ENCODE measurements around the gene NDUFAF8. TPM values are rescaled to one million over a fixed set of nuclear protein-coding genes. Genes with fewer than 3 reads are reported as not detected.
A peak's percentile ranks its signal among the peaks of the same experiment; 100 is the strongest.

Gene NDUFAF8, protein sequence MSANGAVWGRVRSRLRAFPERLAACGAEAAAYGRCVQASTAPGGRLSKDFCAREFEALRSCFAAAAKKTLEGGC
- total RNA-seq = 10 to 100 TPM; 28.6 to 36.4 (median 34.9) TPM
- total RNA-seq (2013) = 45.5 TPM

DNA sequence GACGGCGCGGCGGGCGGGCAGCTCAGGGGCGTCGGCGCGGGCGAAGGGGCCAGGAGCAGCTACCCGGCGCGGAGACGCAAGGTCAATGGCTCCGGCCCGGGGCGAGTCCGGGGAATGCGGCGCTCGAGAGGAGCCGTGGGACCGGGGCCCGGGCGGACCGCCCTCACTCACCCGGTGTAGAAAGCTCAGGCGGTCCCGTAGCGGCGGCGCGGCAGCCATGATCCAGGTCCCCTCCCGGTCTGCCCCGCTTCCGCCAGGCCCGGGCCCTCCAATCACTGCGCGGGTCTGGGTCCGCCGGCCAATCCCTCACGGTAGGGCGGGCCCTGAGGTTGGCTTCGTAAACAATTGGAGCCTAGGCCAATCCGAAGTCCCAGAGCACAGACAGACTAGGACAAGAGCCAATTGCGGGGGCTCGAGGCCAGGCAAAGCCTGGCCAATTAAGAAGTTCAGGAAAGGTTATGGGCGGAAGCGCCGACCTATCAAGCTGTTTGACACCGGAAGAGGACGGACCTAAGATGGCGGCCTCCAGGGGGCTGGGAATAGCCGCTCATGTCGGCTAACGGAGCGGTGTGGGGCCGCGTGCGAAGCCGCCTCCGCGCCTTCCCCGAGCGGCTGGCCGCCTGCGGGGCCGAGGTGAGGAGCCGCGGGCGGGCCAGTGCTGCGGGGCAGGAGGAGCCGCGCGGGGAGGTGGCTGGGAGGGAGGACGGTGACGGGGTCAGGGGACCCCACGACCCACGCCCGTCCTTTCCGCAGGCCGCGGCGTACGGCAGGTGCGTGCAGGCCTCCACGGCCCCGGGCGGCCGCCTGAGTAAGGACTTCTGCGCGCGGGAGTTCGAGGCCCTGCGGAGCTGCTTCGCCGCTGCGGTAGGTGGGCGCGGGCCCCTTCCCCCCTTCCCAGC is at the start of gene NDUFAF8, which contains the start of gene TEPSIN:
Gene NDUFAF8, plus strand, starts transcription at position 504 of the 899 bp plus-strand sequence. Its CDS starts 46 bp downstream, at position 550.
Gene TEPSIN, minus strand, starts transcription at position 241 of the 899 bp plus-strand sequence. Its CDS starts 22 bp downstream, at position 219.
- intact Hi-C loops (cut with micrococcal nuclease) = loop anchor here (1.0 kb wide), 1 partner anchor 16 kb away; no protein-coding TSS in a partner anchor
- Histone ChIP-seq H3K27ac (ENCODE audit: low read length) (peak within 1 kb of the TSS; percentile 11), H3K4me1 (ENCODE audit: control insufficient read depth, insufficient read depth, low read length) (peaks cover 50% of the 10 kb centered on the region), H3K27me3 (ENCODE audit: control insufficient read depth, insufficient read depth, low read length) (no peaks in the 10 kb centered on the region), H3K4me3 (ENCODE audit: low read length) (peak within 1 kb of the TSS; percentile 65), H3K36me3 (ENCODE audit: control insufficient read depth, insufficient read depth, low read length) (no peaks in the 10 kb centered on the region), H3K9me3 (ENCODE audit: control insufficient read depth, insufficient read depth, low read length) (no peaks in the 10 kb centered on the region)
- Mint-ChIP-seq H3K4me1 (peaks cover 28 to 49% of the 10 kb centered on the region in 2 donors), H3K27me3 (ENCODE audit: low read depth in 2 of 2) (no peaks in the 10 kb centered on the region), H3K4me3 (peak within 1 kb of the TSS; percentile 94), H3K36me3 (no peaks in the 10 kb centered on the region), H3K9me3 (no peaks in the 10 kb centered on the region), H3K27ac (peak within 1 kb of the TSS; percentile 76 to 90)
- DNase-seq (peak; percentile 96 to 98), ATAC-seq (peak; percentile 93 to 98 (median 93))
- TF ChIP-seq, protein P1, sequence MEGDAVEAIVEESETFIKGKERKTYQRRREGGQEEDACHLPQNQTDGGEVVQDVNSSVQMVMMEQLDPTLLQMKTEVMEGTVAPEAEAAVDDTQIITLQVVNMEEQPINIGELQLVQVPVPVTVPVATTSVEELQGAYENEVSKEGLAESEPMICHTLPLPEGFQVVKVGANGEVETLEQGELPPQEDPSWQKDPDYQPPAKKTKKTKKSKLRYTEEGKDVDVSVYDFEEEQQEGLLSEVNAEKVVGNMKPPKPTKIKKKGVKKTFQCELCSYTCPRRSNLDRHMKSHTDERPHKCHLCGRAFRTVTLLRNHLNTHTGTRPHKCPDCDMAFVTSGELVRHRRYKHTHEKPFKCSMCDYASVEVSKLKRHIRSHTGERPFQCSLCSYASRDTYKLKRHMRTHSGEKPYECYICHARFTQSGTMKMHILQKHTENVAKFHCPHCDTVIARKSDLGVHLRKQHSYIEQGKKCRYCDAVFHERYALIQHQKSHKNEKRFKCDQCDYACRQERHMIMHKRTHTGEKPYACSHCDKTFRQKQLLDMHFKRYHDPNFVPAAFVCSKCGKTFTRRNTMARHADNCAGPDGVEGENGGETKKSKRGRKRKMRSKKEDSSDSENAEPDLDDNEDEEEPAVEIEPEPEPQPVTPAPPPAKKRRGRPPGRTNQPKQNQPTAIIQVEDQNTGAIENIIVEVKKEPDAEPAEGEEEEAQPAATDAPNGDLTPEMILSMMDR (IDR thresholded peaks at IDR 0.05) = no peak
- under 1% methylated on average over 100 of the region's 100 CpGs for WGBS (ENCODE audit: insufficient coverage)

DNA sequence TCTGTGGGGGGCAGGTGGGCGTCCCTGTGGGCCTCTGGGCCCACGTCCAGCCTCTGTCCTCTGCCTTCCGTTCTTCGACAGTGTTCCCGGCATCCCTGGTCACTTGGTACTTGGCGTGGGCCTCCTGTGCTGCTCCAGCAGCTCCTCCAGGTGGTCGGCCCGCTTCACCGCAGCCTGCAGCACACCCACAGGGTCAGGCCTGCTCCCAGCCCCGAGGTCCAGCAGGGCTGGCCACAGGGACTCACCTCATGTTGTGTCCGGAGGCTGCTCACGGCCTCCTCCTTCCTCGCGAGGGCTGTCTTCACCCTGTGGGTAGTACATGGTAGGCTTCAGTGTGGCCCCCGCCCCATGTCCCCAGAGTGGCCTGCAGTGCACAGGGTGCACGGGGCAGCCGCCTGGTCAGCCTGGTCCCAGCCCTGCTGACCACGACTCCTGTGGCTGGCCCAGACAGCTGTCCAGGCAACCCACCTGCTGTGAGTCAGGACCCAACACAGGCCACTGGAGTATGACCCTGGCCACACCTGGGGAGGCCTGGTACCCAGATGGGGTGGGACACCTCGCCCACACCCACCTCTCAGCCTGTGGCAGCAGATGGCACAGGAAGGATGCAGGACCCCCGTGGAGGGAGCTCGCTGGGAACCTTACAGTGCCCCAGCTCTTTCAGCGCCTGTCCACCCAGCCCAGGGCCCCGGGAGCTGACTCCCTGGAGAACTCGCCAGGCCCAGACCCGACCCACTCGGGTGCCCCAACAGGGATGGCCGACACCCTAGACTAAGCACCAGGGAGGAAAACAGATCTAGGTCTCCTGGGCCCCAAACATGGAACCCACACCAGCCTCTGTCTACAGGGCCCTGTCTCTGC is 49.2 kb upstream of the NDUFAF8 start:
- H3K36me3 ChIP-seq (ENCODE audit: control insufficient read depth, insufficient read depth, low read length) = no peaks in the 10 kb centered on the region
- intact Hi-C loops (cut with micrococcal nuclease) = no loop called here
- no peaks in the 10 kb centered on the region for H3K9me3 ChIP-seq (ENCODE audit: control insufficient read depth, insufficient read depth, low read length)
- H3K4me1 Mint-ChIP-seq = no peaks in the 10 kb centered on the region
- H3K27ac Mint-ChIP-seq = no peak overlapping the region
- peaks cover 0 to 2% of the 10 kb centered on the region in 2 donors for H3K27me3 Mint-ChIP-seq (ENCODE audit: low read depth in 2 of 2)
- 92% methylated on average over 27 of the region's 27 CpGs for WGBS (ENCODE audit: insufficient coverage)
- DNase-seq (no peak), ATAC-seq (no peak)
- no peak overlapping the region for H3K4me3 Mint-ChIP-seq
- H3K36me3 Mint-ChIP-seq = no peaks in the 10 kb centered on the region
- TF ChIP-seq, protein P1 (IDR thresholded peaks at IDR 0.05) = no peak
- H3K4me3 ChIP-seq (ENCODE audit: low read length) = no peak overlapping the region
- no peaks in the 10 kb centered on the region for H3K4me1 ChIP-seq (ENCODE audit: control insufficient read depth, insufficient read depth, low read length)
- H3K9me3 Mint-ChIP-seq = no peaks in the 10 kb centered on the region
- H3K27ac ChIP-seq (ENCODE audit: low read length) = no peak overlapping the region
- H3K27me3 ChIP-seq (ENCODE audit: control insufficient read depth, insufficient read depth, low read length) = no peaks in the 10 kb centered on the region

GRCh38 chr17:81190591-81190990 is 48.5 kb upstream of the NDUFAF8 start:
- Histone ChIP-seq H3K9me3 (ENCODE audit: control insufficient read depth, insufficient read depth, low read length) (no peaks in the 10 kb centered on the region), H3K36me3 (ENCODE audit: control insufficient read depth, insufficient read depth, low read length) (no peaks in the 10 kb centered on the region), H3K27ac (ENCODE audit: low read length) (no peak overlapping the region), H3K4me1 (ENCODE audit: control insufficient read depth, insufficient read depth, low read length) (no peaks in the 10 kb centered on the region), H3K27me3 (ENCODE audit: control insufficient read depth, insufficient read depth, low read length) (no peaks in the 10 kb centered on the region), H3K4me3 (ENCODE audit: low read length) (no peak overlapping the region)
- Mint-ChIP-seq H3K27me3 (ENCODE audit: low read depth in 2 of 2) (no peaks in the 10 kb centered on the region), H3K4me3 (no peak overlapping the region), H3K27ac (no peak overlapping the region), H3K9me3 (no peaks in the 10 kb centered on the region), H3K4me1 (no peaks in the 10 kb centered on the region), H3K36me3 (no peaks in the 10 kb centered on the region)
- 98% methylated on average over 28 of the region's 28 CpGs for WGBS (ENCODE audit: insufficient coverage)
- intact Hi-C loops (cut with micrococcal nuclease) = no loop called here
- DNase-seq (no peak), ATAC-seq (no peak)
- TF ChIP-seq, protein P1 (IDR thresholded peaks at IDR 0.05) = no peak

Data from natural killer cell (primary cell).